GM10248 (cell line): ENCODE results near the gene LDLRAD2.

Source experiments
- CTCF ChIA-PET: fragments of 300-600 bp; sonication (Branson Sonifier 250); formaldehyde crosslinking; extraction: SDS; loops from one replicate; lab custom pipeline; 2021; ENCODE audit warnings: antibody characterized with exemption; lab: Yijun Ruan, JAX
- POLR2A ChIA-PET: fragments of 350-650 bp; sonication (Branson Sonifier 250); formaldehyde crosslinking; extraction: SDS; loops from one replicate; lab custom pipeline; 2020; ENCODE audit warnings: antibody characterized with exemption; lab: Yijun Ruan, JAX
- DNase-seq: peaks from one replicate; pipeline ENCODE4 v3.0.0; 2012; ENCODE audit errors: extremely low spot score
- CTCF ChIP-seq: IDR thresholded peaks from 2 replicates; pipeline ENCODE4 v1.5.1; 2012; ENCODE audit warnings: mild to moderate bottlenecking, low read depth; ENCODE audit errors: extremely low read depth, missing control alignments, control extremely low read depth

LDLRAD2 gene

GRCh38 chr1:21870611-21871010 lies 58.5 kb downstream of the LDLRAD2 start:
- TF ChIP-seq CTCF: no peak
- POLR2A ChIA-PET: no interaction called here

GRCh38 chr1:21871943-21872342 lies 59.9 kb downstream of the LDLRAD2 start:
- CTCF ChIA-PET: interaction anchor here (1.2 kb wide), 1 partner anchor 10 kb away, joined by 4 read pairs; no protein-coding TSS in a partner anchor
- POLR2A ChIA-PET: no interaction called here
- no peak for DNase-seq
- no peak for TF ChIP-seq CTCF

More at GRCh38 chr1:21870611-21871010, 58.5 kb downstream of the LDLRAD2 start:
- no peak for DNase-seq
- CTCF ChIA-PET: no interaction called here

GRCh38 chr1:21872445-21873079 lies 60.5 kb downstream of the LDLRAD2 start:
- TF ChIP-seq CTCF: no peak
- ChIA-PET CTCF (interaction anchor here (1.1 kb wide), 1 partner anchor 9 kb away, joined by 3 read pairs; no protein-coding TSS in a partner anchor), POLR2A (no interaction called here)
- DNase-seq: no peak

- CTCF ChIA-PET: interaction anchor here (1.1 kb wide), 1 partner anchor 9 kb away, joined by 3 read pairs; no protein-coding TSS in a partner anchor
- POLR2A ChIA-PET: no interaction called here
- no peak for DNase-seq
- no peak for TF ChIP-seq CTCF
These were observed 61.1 kb downstream of the LDLRAD2 start for GRCh38 chr1:21873174-21873573.

GRCh38 chr1:21873761-21874160 lies 61.7 kb downstream of the LDLRAD2 start:
- POLR2A ChIA-PET: no interaction called here

GRCh38 chr1:21874328-21874727 lies 62.3 kb downstream of the LDLRAD2 start:
- POLR2A ChIA-PET: no interaction called here

More at GRCh38 chr1:21873761-21874160, 61.7 kb downstream of the LDLRAD2 start:
- DNase-seq: no peak
- CTCF ChIA-PET: interaction anchor here (1.1 kb wide), 1 partner anchor 8 kb away, joined by 3 read pairs; no protein-coding TSS in a partner anchor
- TF ChIP-seq CTCF: no peak

More at GRCh38 chr1:21874328-21874727, 62.3 kb downstream of the LDLRAD2 start:
- no peak for DNase-seq
- CTCF ChIA-PET: no interaction called here
- TF ChIP-seq CTCF: no peak
